Fibroblast of upper back skin (primary cell): ENCODE results near the gene SH2D3C.
"Not testable (repeated sequence)": the region's sequence is repeated elsewhere in the genome, so short reads cannot be mapped to it uniquely, and the experiment has no call there.

Experiments
- DNase-seq: peaks from one replicate; pipeline ENCODE4 v3.0.0-alpha.2; 2013

The SH2D3C gene

DNA sequence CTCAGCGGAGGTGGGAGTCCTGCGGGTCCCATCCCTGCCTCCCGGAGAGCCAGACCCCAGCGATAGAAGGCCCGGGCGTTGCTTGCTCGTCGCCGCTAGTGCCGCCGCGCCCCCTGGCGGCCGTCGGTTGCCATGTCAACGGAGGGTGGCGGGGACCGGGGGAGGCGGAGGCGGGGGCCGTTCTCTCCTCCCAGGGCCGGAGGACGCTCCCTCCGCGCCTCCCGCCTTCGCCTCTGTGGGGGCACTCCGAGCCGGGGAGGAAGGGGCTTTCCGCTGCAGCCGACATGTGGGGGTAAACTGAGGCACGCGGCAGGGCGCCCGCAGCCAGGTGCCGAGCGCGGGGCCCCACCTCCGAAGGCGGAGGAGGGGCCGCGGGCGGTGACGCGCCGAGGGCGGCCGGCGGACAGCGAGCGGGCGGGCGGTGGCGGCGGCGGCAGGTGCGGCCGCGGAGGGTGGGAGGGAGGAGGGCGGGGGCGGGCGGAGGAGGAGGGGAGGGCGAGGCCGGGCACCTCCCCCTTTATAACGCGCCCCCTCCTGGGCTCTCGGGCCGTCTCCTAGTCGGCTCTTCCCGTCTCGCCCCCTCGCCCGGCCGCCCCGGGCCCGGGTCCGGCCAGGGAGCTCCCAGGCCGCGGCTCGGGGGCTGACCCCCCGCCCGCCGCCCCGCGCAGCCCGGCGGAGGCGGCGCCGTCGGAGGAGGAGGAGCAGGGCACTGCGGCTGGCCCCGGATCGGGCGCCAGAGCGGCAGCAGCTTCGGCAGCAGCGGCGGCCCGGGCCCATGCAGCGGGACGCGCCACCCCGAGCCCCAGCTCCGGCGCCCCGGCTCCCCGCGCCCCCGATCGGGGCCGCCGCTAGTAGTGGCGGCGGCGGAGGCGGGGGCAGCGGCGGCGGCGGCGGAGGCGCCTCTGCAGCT lies 6.8 kb upstream of the SH2D3C start:
- DNase-seq: peak; percentile 72

DNA sequence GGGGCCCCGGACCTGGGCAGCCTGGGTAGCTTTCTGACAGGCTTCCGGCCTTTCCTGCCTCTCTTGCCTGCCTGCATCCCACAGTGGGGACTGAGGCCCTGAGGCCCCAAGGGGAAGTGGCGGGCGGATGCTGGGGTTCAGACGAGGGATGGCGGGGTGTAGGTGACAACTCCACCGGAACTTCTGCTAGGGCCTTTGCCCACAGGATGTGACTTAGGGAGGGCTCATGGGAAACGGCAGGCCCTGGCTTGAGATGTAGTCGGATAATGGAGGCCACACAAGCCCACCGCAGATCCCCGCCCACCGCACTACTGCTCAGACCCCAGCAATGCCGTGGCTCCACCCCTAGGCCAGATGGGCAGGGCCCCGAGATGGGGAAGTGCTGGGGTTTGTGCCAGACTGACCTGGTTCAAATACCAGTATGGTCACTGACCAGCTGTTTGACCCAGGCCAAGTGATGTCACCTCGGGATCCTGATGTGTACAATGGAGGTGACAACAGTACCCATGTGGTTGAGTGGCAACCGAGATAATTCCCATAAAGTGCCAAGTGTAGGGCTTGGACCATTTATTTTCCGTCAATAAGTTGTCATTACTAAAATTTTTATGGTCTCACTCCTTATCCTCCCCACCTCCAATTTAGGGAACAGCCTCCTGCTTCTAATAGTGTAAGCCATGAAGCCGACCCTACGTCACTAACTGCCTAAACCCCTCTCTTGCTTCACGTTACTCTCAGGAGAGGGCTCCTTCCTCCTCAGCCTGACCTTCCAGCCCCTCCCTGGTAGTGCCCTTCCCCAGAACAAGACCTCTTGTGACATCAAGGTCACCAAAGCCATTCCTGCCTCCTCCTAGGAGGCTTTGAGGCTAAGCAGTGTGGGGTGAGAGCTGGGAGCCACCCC lies 4.9 kb upstream of the SH2D3C start:
- DNase-seq: no peak

DNA sequence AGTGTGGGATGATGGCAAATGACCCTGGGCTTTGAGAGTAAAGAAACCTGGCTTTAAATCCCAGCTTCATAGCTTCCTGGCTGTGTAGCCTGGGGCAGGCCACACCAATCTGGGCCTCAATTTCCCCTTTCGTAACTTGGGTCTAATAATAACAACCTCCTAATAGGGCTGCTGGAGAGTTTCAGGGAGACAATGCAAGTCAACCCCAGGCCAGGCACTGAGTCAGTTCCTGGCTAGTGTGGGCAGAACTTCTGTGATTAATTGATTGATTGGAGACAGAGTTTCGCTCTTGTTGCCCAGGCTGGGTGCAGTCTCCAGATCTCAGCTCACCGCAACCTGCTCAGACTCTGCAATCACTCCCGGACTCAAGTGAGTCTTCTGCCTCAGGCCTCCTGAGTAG lies 3.3 kb upstream of the SH2D3C start:
- DNase-seq: no peak

DNA sequence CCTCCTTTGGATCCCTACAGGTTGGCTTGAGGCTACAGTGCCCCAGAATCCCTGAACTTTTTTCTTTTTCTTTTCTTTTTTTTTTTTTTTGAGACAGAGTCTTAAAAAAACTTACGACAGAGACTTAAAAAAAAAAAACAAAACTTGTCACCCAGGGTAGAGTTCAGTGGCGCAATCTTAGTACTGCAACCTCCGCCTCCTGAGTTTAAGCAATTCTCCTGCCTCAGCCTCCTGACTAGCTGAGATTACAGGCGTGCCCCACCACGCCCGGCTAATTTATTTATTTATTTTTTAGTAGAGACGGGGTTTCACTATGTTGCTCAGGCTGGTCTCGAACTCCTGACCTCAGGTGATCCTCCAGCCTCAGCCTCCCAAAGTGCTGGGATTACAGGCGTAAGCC lies 2.4 kb upstream of the SH2D3C start:
- not testable (repeated sequence) for DNase-seq

DNA sequence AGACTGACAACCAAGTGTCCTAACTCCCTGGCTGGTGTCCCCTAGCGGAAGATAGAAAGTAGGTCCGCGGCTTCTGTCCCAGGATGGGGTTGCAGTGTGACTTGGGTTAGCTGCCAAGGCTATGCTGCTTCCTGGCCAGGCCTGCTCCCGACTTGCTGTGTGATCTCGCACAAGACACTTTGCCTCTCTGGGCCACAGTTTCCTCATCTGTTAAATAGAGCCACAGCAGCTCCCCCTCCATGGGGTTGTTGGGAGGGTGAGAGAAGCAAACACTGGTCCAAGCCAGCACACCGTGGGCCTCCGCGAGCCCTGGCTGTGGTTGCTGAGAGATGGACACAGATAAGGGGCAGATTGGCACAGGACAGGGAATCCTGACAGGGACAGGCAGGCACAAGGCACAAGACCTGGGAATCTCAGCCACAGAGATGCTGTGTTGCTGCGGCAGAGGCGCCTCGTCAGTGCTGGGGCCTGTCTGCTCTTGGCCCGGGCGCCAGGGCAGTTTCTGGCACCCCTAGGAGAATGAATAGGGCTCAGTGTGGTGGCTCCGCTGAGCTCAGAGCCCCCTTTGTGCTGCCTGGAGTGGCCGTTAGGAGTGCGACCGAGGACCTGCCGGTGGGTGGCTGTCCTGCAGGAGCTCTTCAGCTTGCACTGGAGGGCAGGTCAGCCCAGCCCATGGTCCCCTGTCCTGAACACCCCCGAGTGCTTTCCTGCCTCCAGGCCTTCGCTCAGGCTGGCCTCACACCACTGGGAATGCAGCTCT lies 1.8 kb upstream of the SH2D3C start:
- DNase-seq: no peak

DNA sequence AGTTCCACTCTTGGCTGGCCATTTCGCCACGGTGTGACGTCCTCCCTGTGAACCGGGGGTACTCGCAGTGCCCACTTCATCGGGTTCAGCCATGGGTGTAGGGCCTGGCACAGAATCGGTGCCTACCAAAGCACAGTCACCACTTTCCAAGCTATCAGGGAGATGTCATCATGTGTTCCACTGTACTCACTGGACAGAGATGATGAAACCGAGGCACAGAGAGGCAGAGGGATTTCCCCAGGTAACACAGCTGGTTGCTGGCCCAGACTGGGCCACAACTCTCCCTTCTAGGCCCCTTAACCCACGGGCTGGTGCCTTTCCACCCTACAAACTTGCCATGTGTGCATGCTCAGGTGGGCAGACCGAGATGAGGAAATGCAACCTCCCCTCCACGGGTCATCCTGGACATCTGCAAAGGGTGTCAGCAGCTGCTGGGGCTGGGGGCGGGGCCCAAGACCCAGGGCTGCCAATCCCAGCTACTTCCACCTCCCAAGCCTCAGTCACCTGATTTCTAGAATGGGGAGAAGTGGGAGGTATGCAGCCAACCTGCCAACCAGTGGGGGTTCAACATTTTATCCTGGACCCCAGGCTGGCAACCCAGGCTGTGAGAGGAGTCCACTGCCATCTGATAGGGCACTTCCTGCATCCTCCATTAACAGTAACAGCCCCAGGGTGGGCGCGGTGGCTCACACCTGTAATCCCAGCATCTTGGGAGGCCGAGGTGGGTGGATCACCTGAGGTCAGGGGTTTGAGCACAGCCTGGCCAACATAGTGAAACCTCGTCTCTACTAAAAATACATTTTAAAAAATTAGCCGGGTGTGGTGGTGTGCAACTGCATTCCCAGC lies 893 bp upstream of the SH2D3C start:
- DNase-seq: no peak

DNA sequence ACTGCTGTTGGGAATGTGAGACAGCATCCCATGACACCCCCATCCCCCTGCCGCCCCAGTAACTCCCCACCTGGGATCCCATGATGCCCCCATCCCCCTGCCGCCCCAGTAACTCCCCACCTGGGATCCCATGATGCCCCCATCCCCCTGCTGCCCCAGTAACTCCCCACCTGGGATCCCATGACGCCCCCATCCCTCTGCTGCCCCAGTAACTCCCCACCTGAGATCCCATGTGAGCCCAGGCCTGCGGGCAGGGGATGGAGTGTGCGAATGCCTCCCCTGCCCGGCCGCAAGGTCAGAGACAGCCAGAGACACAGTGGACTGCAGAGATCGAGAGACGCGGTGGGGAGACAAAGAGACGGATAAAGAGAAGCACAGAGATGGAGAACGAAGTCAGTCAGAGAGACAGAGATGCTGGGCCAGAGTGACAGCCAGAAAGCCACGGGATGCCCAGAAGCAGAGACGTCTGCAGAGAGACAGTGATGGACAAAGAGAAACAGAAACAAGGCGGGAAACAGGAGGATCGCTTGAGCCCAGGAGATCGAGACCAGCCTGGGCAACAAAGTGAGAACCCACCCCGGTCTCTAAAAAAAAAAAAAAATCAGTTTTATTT lies 992 bp downstream of the SH2D3C start:
- DNase-seq: no peak

DNA sequence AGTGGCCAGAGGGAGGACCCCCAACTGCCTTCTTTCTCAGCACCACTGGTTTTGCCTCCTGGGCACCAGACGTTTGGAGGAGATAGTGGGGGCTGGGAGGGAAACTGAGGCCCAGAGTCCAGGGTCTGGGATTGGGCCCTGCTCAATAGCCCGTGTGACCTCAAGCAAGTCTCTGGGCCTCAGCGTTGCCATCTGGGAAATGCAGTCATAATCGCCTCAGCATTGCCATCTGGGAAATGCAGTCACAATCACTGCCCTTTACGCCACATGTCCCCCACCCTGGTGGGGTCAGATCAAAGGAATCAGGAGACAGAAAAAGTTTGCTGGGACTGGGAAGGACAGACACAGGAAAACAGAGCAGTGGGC lies 1.6 kb downstream of the SH2D3C start:
- no peak for DNase-seq

DNA sequence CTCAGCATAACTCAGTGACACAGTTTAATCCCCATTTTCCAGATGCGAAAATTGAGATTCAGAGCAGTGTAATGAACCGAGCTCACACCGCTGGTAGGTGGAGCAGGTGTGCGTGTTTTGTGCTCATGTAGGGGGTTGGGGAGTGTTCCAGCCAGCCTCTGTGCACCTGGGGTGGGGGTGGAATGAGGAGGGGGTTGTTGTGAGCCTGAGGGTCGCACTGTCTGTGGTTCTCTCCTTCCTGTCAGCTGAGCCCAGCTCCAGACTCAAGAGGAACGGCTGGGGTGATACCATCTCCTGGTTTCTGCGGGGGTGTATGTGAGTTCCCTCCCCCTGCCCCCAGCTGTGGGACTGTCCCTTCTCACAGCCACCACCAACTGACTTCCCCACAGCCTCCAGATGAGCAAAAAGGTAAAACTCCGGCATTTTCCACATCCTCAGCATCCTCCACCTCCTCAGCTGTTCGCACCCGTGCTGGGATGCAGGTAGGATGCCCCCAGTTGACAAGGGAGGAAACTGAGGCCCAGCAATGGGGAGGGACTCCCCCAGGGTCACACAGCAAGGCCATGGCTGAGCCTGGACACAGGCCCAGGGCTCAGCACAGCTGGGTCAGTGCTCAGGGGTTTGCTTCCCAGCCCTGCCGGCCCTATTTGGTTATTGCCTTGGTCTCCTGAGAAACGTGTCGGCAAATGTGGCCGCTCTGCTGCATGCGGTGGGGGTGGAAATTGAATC lies 2.1 kb downstream of the SH2D3C start:
- DNase-seq: no peak

DNA sequence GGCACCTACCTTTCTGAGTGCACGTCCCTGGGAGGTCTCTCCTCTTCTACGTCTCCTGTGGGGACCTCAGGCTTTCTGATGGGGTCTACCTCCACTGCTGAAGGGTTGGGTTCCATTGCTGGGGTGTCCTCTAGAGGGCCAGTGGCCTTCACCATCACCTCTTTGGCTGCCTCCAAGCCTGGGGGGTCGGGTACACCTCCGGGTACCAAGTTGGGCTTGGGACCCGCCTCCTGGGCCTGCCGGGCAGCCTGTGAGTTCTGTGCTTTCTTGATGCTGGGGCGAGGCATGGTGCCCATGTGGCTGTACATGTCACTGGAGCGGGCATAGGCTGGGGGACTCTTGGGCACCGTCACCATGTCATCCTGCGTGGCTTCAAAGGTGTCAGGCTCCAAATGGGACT lies 4.5 kb downstream of the SH2D3C start:
- no peak for DNase-seq

DNA sequence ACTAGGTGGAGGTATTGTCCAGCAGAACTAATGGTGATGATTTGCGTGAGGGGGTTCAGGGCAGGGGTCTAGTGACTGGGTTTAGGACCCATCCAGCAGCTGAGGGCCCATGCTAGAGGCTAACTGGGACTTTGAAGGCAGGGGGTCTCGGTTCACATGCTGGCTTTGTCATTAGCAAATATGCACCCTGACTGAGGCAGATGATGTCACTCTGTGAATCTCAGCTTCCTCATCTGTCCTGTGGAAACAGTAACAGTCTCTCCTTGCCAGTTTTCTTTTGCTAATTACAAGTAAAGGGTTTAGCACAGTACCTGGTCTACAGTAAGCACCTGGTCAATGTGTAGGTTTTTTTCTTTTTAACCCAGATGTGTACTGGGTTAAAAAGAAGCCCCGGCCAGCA lies 5.2 kb downstream of the SH2D3C start:
- DNase-seq: no peak

DNA sequence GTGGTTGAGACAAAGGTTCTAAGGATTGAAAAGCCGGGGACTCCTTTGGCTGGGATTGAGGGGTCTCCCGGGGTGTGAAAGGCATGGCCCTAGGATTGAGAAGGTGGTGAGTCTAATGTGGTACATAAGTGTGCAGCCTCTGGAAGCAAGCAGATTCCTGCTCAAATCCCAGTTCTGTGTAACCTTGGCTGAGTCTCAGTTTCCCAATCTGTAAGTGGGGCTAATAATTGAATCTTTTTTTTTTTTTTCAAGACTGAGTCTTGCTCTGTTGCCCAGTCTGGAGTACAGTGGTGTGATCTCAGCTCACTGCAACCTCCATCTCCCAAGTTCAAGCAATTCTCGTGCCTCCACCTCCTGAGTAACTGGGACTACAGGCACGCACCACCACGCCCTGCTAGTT lies 5.9 kb downstream of the SH2D3C start:
- DNase-seq: no peak

DNA sequence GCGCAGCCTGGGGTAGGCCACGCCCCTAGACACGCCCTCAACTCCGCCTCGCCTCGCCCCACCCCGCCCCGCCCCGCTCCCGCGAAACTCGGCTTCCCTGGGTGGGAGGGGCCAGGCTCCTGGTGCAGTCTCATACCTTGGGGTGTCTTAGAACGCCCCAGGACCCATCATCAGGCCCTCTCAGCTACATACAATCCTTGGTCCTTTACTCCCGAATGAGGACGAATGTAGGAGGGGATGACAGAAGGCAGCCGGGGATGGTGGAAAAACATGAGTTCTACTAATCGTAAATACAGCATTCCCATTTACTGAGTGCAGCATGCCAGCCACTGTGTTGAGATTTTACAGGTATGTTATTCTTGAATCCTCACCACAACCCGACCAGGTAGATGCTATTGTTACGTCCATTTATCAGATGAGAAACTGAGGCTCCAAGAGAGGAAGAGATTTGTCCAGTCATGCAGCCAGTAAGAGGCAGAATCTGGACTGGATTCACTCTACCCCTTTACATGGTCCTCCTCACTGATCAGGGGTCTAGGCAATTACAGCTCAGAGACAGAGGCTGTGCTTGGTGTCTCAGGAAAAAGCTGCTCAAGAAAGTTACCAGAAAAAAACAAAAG lies 6.8 kb downstream of the SH2D3C start:
- no peak for DNase-seq

DNA sequence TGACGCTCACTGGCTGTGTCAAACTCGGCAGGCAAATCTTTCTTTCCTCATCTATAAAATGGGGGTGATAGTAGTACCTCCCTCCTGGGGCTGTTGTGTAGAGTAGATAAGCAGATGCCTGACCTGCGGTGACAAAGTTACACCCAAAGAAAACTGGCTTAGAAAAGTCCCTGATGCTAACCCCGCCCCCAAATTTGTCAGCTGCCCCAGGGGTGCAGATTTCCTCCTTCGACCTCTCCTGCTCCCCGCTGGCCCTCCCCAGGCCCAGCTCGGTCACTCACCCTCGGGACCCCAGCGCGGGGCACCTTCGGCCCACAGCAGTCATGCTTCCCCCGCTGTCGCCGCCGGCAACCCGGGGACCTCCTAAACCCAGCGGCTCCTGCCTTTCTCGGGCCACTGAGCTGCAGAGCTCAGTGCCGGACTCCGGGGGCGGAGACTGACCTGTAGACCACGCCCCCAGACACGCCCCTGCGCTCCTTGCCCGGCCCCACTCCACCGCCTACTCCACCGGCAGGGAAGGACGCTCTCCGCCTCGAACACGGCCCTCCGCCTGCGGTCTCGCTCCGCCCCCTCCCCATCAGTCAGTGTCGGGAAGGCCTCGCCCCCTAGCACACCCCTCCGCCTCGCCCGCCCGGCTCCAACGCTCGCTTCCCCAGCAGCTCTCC lies 7.4 kb downstream of the SH2D3C start:
- DNase-seq: peak; percentile 97

DNA sequence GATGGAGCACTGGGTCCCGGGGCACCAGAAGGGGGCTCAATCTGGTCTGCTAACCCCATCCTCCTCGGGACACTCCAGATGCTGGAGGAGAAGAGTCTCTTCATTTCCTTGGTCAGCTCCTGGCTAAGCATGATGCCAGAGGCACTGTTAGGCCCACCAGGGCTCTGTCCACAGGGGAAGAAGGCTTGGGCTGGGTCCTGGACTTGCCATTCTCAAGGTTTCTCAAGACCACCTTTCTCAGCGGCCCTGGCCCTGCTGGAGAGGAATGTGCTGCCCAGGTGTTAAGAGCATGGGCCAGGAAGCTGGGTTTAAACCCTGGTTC lies 7.9 kb downstream of the SH2D3C start:
- DNase-seq: no peak

DNA sequence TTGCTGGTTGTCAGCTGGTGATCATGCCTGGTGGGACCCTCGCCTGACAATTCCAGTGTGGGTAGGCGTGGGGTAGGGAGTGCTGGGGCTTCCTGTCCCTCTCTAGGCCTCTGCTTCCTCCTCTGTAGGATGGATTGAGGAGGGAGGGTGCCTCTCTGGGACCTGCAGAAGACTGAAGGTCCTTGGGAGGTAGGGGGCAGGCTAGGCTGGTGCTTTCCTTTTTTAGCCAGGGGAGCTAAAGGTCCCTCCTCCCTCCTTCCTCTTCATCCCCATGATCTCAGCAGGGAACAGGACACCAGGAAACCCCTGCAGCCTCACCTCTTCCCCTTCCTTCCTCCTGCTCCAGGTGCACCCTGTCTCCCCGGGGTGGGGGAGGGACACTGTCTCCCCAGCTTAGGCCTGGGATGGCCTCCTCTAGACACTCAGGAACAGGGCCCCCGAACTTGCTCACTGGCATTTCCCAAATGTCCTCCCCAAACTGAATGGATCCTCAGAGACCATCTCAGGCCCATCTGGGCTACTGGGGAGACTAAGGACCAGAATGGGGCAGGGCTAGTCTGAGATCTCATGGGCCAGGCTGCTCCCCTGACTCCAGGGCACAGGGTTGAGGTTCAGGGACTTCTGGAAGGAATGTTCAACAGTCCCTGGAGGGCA lies 8.4 kb downstream of the SH2D3C start:
- DNase-seq: no peak

DNA sequence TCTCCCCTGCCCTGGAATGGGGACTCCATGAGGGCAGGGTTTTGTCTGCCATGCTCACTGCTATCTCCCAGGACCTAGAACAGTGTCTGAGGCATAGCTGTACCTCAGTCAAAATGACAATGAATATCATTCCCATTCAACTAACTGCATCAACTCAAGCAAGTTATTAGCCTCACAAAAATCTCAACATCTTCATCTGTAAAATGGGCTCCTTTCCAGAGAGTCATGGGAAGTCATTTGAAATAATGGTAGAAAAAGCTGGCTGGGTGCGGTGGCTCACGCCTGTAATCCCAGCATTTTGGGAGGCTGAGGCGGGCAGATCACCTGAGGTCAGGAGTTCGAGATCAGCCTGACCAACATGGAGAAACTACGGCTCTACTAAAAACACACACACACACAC lies 9.4 kb downstream of the SH2D3C start:
- no peak for DNase-seq

DNA sequence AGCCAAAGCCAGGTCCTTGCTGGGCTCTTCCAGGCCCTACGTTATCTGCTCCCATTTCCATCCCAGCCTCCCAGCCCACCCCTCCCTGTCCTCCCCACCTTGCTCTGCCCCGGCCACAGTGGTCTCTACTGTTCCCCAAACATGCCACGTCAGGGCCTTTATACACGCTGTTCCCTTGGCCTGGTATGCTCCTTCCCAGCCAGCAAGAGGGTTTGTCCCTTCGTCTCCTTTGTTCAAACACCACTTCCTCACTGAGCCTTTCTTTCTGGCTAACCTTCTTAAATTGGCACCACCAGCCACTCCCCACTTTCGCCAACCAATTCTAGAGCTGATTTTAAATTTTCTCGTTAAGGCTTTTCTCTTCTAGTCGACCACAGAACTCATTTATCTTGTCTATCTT lies 9.8 kb downstream of the SH2D3C start:
- DNase-seq: no peak

DNA sequence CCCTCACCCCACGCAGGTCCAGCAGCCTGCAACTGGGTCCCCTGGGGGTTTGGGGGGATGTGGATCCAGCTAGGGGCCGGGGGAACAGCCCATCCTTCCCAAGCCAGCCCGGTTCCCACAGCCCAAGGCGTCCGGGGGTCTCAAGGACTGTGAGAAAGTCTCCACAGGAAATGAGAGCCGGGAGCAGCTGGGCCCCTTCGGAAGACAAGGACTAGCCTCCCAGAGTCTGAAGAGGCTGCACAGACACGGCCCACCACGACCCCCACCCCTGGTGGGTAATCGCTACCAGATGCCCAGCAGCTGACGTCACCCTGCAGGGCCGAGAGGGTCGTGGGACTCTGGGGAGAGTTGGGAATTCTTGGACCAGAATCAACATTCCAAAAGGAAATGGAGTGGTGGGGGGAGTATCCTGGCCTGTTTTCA lies 10.5 kb downstream of the SH2D3C start:
- DNase-seq: peak; percentile 72

DNA sequence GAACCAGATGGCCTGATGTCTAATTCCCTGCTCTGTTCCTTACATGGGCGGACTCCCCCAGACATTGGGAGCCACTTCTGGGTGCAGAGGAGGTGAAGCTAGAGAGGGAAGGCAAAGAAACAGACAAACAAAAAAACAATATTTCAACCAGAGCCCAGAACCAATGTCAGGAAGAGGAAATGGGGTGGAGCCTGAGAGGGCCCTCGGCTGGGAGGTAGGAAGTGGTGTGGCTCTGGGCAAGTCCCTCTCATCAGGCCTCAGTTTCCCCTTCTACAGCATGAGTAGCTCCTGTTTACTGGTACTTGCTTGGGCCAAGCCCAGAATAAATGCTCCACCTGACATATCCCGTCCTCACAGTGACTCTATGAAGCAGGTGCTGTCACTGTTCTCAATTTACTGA lies 11.1 kb downstream of the SH2D3C start:
- DNase-seq: no peak
